Activated T-cell treated with anti-CD3 and anti-CD28 coated beads for 24 hours (primary cell): ENCODE data around the gene ZNF860.

Experiments used
- DNase-seq: peaks from one replicate; pipeline ENCODE4 v3.0.0-alpha.2; 2020; ENCODE audit warnings: low read depth

The ZNF860 gene

GRCh38 chr3:31981206-31982181 is at the start of gene ZNF860, which contains the start of gene OSBPL10:
ZNF860 (plus strand) TSS chr3:31981750; CDS start chr3:31989080, 7,330 bp downstream.
OSBPL10 (minus strand) TSS chr3:31981262; CDS start chr3:31981179, 83 bp downstream.
- no peak for DNase-seq

DNA sequence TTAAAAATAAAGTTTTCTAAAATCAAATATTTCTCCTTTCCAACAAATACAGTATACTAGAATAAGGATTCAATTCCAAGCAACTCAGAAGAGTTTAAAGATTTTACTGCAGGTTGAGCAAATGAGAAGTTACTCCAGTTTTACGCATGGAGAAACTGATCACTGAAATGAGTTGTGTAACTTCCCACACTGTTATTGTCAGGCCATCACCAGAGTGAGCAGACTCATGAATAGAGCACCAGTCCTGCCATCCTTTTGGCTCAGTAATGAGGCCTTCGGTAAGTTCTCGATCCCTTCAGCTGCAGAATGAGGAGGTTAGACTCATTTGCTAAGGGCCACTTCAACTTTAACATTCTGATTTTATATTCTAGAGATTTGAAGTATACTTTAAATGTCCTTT is 48.6 kb upstream of the ZNF860 start:
- no peak for DNase-seq

DNA sequence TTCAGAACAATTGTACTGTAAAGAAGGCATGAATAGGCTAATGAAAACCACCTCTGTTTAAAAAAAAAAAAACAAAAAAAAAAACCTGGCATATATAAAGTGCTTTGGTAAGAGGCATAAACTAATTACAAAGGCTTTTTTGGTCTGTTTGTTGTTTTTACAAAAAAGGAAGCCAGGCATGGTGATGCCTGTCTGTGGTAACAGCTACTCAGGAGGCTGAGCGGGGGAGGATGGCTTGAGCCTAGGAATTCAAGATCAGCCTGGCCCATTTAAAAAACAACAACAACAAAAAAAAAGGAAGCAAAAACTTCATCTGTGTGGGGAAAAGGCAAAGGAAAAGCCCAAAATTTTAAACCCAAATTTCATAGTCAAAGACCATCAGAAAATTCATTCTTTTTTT is 47.5 kb upstream of the ZNF860 start:
- DNase-seq: no peak

DNA sequence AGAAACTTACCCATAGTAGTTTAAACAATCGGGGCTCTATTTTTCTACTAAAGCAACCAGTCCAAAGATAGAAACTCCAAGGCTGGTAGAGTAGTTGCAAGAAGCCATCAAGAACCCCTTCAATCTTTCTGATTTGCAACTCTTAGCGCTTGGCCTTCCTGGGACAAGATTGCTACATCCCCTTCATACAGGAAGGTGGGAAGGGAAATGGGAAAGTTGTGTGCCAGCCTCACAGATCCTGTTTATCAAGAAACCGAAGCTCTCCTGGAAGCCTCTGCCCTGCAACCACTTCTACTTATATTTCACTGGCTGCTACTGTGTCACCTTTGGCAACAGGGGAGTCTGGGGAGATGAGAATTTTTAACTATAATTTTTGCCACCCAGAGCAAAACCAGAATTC is 46.7 kb upstream of the ZNF860 start:
- no peak for DNase-seq

DNA sequence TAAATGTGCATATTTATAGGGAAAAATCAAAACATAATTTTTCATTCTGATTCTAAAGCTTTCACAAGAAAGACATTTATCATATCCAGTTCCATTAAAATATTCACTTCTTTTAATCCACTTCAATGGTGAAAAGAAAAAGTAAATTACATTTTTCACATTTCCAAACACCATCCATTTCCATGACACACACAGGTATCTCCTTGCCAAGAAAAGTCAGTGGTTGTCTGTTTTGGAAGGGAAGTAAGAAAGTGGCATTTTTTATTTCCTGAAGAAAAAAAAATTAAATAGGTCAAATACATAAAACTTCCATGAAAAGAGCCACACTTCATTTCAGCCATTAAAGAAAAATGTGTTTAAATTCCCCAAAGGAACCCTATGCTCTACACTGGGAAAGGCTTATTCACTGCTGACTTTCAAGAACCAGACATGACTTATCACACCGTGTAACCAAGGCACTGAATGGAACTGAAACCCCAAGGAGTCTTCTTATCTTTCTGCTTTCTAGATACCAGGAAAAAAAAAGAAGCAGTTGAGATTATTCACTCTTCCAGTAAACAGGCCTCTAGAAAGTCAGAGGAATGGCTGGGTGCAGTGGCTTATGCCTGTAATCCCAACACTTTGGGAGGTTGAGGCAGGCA is 45.0 kb upstream of the ZNF860 start:
- DNase-seq: no peak

DNA sequence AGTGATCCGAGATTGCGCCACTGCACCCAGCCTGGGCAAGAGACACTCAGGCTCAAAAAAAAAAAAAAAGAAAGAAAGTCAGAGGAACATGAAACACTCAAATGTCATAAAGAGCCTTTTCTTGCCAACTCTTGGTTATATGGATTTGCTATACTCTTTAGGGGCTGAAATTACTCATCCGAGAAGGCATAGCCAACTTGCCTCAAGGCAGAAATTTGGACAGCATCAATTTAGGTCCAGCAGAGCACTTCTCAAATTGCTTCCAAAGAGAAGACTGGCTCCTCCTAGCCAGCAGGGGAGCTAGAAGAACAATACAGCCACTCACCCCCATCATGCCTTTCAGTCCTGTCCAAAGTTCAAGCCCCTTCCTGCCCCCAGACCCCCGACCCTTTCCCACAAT is 44.3 kb upstream of the ZNF860 start:
- DNase-seq: no peak

DNA sequence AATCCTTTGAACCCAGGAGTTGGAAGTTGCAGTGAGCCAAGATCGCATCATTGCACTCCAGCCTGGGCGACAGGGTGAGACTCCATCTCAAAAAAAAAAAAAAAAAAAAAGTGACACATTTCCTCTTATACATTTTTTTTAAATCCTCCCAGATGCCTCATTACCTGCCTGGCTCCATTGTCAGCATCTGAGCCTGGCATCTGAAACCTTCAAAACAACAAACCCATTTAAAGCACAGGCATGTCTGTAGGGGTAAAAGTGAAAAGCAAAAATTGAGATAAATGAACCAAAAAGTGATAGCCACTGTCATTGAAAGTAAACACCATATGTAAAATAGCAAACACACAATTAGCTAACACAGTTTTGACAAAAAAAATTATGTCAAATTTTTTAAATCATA is 39.1 kb upstream of the ZNF860 start:
- no peak for DNase-seq

DNA sequence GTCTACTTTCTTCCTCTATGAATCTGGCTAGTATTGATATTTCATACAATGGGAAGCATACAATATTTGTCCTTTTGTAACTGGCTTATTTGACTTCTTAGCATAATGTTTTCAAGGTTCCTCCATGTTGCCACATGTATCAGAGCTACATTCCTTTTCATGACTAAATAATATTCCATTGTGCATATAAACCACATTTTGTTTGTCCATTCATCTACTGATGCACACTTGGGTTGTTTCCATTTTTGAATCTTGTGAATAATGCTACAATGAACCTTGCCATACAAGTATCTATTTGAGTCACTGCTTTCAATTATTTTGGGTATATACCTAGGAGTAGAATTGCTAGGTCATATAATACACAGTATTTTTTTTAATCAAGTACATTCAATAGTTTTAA is 38.5 kb upstream of the ZNF860 start:
- no peak for DNase-seq

GRCh38 chr3:31945738-31946052 is 35.9 kb upstream of the ZNF860 start:
- DNase-seq: no peak

- no peak for DNase-seq
These were observed 35.0 kb upstream of the ZNF860 start for GRCh38 chr3:31946484-31947081.

DNA sequence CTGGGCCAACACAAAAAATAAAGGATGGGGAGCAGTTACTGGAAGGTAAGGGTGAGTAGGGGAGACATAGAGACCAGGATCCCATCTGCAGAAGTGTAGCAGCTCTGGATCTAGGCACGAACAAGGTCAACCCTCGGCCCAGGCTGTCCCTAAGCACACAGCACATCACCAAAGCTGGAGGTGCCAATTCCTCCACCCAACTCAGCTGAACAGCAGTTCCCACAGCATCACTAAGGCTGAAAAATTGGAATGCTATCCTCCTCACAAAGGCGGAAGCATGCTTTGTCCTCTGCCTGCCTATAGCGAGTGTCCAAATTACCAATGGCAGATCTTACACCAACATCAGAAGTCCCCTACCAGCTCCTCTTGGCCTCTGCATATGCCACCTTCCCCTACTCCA is 34.4 kb upstream of the ZNF860 start:
- DNase-seq: no peak

DNA sequence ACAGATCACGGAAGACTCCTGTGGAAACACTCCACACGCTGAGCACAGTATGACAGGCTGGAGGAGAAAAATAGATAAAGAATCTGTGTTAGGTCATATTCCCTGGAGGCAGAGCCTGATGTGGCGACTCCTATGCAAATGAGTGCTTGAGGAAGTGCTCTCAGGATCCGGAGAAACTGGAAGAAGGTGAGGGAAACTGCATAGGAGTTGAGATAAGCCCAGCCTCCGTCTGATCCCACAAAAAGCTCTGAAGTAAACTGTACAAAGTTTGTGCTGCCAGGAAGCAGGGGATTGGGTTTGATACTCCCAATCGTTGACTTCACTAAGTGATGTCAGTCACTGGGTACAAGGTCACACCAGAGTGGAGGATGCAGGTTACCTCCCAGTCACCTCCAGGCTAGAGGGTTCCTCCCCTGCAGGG is 33.9 kb upstream of the ZNF860 start:
- DNase-seq: no peak

GRCh38 chr3:31948280-31948679 is 33.3 kb upstream of the ZNF860 start:
- DNase-seq: no peak

DNA sequence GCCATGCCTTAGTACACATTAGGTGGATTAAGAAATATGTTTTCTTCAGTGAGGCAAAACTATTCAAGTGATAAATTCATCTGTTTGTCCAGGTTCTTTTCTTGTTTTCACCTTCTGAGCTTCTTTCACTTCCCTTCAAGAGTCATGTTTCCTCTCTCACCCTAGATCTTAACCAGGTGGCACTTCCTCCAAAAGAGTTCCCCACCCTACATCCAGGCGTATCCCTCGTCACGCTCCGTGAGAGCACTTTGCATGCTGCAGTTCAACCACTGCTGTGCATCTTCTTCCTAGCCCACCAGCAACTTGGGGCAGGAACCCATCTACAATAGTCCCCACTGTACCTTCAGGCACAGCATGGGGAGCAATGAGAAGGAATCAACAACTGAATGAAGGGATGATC is 29.3 kb upstream of the ZNF860 start:
- no peak for DNase-seq

DNA sequence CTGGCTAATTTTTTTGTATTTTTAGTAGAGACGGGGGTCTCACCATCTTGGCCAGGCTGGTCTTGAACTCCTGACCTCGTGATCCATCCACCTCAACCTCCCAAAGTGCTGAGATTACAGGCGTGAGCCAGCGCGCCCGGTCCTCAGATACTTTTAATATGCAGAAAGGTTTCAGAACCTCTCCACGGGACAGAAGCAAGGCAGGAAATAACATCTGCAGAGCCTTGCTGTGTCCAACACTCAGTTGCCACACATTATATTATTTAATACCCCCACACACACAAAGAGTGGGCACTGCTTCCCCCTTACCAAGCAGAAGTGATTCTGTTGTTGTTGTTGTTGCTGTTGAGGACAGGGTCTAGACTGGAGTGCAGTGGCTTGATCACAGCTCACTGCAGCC is 28.5 kb upstream of the ZNF860 start:
- DNase-seq: no peak

- no peak for DNase-seq
These were observed 27.9 kb upstream of the ZNF860 start for GRCh38 chr3:31953636-31954035.

DNA sequence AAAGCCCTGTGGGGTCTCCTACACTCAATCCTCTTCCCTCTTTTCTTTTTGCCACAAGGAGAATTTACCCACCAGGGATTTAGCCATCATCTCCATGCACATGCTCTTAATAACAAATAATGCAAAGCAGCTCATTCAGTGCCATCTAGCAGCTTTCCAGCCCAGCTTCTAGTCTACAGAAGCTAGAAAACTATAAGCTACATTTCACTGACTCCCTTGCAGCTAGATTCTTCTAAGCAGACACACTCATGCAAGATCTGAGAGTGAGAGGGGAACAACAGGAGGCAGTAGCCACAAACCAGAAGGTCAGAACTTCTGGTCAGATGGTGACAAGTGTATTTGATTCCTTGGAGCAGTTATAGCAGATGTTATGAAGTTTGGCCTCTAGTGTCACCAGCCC is 26.0 kb upstream of the ZNF860 start:
- no peak for DNase-seq

DNA sequence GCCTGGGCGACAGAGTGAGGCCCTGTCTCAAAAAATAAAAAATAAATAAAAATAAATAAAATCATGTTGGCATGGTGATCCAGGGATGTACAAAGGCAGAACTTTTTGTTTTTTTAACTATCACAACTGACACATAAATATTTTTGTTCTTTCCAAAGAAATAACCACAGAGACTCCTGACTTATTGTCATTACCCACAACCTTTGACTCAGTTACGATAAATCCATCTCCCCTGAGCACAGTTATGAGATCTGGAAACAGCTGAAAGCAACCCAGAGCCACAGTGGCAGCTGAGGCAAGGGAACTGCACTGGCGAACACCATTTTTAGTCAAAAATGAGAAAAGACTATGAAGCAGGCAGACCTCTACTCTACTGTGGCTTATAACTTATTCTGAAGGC is 24.4 kb upstream of the ZNF860 start:
- no peak for DNase-seq

- no peak for DNase-seq
These were observed 22.8 kb upstream of the ZNF860 start for GRCh38 chr3:31958701-31959152.

DNA sequence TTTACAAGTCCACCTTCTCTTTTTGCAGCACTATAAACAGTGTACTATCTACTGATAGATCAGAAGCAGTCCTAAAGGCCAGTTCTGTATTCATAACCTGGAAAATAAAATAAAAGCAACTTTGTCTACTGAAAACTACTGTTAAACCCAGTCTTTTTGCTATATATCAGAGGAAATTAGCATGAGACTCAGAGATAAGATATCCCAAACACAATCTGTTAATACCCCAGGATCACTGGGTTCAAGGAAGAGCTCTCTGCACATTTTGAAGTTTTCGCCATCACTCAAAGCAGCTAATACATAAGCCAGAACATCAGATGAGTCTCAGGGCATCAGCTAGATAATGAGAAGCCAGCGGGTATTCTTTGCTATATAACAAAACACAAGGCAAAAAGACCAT is 22.3 kb upstream of the ZNF860 start:
- no peak for DNase-seq

DNA sequence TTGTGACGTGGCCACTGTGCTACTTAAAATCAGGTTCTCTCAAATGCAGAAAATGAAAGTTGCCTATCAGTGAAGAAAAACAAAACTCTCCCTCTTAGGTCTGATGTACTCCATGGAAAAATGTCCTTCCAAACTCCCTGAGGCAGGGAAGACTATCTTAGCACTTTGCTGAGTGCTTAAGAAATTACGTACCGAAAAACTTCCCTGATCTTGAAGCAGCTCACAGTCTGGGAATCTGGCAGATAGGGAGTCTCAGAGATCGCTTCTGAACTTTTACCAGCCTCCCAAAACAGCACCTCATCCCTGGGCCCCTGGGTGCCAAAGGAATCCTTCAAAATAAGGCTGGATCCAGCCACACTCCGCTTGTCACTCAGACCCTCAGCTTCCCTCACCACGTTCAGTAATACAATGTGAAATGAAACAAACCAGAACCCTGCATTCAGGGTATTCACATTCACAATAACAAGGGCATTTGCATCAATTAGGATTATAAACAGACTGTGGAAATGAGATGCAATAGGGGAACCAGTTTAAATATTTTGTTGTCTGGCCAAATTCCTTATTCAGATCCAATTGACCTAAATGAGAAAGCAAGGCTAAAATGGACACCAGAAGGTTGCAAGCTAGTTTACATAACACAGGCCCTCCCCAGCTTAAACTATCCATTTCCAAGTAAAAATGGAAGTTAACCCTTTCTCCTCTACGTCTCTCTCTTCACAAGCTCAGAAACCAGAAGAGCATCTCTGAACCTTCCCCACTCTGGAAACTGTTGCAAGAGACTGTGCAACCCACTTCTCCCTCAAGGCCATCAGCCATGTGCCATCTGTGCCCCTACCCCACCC is 21.4 kb upstream of the ZNF860 start:
- DNase-seq: no peak

DNA sequence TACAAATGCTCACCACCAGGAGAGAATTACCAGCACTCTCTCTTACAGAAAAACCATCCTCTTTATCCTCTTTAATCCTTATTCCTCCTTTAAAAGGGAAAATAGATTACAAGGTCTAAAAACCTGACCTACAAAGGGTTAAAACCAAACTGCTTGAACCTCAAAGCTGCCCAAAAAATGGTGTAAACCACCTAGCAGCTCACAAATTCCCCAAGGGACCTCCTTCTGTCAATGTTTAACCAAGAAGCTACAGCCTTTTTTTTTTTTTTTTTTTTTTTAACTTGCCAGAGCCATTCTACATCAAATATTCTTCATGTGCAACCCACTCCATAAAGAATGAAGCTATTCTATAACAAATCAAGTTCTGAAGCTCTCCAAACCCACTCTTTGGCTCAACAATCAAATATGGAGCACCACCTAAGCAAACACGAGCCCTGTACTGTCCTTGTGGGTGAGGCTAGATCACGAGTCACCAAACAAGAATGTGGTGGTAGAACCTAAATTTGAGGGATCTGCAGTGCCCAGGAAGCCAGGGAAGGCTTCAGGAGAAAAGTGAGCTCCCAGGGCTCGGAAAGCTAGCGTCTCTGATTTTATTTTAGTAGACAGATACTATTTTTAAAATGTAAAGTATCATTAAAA is 20.6 kb upstream of the ZNF860 start:
- DNase-seq: no peak
